Medulla oblongata (tissue), 1 donor: Measurements from ENCODE around the gene PNLIPRP2.

Source experiments
- DNase-seq: peaks from one replicate; pipeline ENCODE4 v3.0.0-alpha.2; 2015; ENCODE audit errors: extremely low spot score

Gene PNLIPRP2

DNA sequence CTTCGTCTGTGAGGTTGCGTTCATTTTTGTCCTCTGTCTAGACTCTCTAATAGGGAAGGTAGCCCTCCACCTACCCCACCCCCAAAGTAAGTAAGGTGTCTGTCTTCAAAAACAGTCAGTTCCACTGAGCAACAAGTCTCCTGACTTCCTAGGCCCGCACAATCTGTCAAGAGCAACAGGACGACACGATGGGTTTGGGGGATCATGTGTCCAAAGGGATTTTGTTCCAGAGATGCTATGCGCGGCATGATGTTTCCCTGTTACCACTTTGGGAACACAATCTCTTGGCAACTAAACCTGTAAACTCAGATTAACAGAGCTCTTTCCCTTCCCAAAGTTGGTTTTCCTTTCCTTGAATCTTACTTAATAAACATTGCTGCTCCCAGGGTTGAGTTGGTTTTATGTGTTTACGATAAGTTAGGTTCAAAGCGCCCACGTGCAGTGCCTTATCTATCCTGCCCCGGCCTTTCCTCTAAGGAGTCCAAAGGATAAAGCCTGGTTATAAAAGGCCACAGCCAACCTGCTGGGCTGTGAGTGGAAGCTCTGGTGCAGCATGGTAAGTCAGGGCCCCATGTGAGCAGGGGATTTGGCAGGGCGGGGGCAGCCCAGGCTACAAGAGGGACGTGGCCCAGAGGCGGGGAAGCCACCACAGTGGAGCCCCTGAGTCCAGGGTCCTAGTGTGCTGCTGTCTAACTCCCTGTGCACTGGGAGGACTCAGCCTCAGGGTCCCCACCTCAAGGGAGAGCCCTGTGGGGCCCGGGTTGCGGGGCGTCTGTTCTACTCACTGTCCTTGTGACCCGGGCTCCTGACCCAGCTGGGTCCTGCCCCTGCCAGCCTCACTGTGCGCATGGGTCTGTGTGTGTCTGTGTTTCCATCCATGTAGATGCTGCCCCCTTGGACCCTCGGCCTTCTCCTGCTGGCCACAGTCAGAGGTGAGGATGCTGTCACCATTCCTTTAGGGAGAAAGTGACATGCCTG is at the start of gene PNLIPRP2:
TSS of gene PNLIPRP2 (plus strand) at position 531 of the 978 bp plus-strand sequence.
- no peak for DNase-seq

DNA sequence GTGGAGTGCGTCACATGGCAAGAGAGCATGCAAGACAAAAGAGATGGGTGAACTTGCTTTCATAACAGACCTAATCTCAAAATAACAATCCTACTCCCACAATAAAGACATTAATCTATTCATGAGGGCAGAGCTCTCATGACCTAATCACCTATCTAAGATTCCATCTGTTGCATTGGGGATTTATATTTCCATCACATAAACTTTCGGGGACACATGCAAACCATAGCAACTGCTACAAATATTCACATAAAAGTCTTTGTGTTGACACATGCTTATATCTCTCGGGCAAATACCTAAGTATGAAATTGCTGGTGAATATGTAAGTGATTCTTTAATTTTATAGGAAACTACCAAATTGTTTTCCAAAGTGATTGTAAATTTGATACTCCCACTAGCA is 46.0 kb upstream of the PNLIPRP2 start:
- no peak for DNase-seq

DNA sequence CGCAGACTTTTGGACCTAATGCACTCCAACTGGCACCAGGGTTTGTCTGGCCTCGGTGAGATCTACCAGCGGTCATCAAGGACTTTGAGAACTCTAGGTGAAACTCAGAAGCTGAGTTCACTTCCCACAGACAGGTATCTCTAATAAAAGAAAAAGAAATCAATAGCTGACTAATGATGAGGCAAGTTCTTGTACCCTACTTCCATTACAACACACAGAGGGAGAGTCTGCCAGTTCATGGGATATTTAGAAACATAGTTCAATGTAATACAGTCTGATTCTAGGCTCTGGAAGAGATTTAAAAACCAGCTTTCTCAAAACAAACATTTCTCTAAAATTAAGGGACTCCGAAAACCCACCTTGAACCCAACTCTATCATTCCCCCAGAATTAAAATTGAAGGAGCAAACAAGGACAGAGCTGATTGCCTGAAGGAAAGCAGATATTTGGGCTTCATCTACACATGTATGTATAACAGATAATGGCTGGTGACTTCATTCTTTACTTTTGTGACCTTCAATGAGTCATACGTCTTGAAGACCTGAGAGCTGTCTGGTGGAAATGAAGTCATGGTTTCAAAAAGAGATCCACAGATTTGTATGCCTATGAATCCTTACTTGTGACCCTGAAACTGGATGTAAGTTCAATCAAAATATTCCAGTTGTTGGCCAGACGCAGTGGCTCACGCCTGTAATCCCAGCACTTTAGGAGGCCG is 32.7 kb upstream of the PNLIPRP2 start:
- no peak for DNase-seq

DNA sequence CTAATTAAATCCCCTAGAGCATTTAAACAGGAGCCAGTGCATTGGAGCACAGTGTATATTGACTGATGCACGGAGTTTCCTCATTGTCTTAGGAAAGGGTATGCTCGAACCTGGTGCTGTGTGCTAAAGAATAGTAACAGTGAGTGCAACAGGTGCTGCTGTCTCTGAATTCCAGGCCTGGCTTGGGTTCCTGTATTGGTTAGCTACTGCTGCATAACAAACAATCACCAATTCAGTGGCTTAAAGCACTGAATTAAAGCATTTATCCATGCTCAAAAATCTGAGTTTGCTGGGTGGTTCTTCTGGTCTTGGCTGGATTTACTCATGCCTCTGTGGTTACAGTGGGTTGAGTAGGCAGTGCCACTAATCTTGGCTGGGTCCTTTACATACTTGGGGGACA is 31.8 kb upstream of the PNLIPRP2 start:
- no peak for DNase-seq

DNA sequence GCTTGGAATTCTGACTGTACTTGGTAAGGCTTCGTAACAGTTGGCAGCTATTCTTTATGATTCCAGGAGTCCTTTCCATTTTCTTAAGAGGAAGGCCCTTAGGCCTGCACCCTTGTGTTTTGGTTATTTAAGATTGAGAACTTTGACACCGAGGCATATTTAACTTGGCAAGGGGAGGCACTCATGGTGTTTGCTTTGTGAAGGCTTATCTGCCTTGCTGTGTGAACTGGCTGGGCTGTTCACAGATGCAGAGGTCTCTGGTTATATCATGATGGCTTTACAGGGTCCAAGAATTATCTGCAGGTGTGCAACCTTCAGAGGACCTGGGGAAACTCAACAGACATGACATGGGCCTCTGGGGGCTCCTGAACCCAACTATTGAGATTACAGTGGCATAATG is 30.8 kb upstream of the PNLIPRP2 start:
- DNase-seq: no peak

DNA sequence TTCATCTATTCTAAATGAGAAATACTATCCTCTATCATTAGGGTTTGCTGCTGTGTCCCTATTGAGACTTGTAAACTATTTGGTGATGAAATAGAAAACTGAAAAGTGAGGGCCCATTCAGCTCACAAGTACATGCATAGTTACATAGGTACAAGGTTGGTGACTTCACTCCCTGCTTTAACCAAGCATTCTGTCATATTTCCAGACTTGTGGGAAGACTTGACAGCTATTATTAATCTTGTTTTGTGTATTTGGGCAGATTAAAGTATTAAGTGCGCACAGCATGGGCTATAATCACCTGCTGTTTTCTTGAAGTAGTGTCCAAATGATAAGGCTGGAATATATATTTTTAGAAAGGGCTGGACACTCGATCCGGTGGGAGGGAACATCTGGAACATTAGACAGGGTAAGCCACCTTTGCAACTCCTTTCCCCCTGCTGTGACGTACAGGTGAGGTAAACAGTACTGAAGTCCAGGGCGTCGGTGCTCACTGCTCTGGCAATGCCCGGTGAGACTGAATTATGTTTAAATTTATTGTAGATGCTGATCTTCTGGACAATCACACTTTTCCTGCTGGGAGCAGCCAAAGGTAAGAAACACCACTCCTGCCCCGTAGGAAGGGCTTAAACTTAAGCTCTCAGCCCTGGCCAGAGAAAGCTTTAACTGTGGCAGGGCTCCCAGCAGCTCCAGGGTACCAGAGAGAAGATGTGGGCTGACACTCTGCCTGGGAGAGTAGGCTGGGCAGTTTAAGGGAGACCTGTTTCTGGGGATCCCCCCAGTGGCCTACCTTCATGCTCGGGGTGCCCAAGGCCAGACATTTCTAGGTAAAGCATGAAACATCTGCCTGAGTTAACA is 29.9 kb upstream of the PNLIPRP2 start, which contains the start of gene PNLIPRP1:
TSS of gene PNLIPRP1 (plus strand) at position 370 of the 855 bp plus-strand sequence. CDS start at position 541, 171 bp downstream.
- DNase-seq: no peak

DNA sequence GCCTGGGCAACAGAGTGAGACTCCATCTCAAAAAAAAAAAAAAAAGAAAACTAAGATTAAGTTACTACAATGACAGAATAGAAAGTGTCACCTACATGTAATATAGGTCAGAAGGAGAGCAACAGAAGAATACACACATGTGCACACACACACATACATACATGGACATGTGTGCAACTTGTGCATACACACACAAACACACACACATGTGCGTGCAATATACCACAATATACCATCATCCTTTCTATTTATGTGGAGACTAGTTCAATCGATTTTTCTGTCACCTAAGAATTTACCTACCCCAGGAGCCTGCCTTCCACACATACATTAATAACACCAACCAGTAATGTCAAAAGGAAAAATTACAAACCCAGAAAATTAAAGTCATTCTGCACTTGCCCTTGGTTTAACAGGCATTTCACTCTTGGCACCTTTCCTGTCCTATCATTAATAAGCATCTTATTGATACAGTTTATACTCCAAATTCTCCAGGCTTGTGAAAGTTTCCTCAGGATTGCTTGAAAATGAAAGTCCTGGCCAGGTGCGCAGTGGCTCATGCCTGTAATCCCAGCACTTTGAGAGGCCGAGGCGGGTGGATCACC is 27.5 kb upstream of the PNLIPRP2 start:
- no peak for DNase-seq

DNA sequence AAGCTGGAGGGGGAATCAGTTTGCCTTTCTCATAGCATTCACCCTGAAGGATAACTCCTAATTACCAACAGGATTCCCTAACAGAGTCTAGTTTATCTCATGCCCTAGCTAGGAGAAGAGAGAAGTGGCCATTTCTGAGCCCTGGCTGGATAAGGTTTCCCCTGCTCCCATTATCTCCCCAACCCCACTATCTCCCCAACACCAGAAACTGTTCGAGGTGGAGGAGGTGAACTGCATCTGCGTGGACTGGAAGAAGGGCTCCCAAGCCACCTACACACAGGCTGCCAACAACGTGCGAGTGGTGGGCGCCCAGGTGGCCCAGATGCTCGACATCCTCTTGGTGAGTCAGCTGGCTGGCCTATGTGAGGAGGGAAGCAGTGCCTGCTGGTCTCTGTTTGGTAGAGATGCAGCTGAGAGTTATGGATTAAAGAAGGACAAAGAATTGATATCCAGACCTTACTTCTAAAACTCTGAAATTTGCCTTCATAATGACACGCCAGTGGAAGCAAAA is 26.2 kb upstream of the PNLIPRP2 start:
- DNase-seq: no peak

DNA sequence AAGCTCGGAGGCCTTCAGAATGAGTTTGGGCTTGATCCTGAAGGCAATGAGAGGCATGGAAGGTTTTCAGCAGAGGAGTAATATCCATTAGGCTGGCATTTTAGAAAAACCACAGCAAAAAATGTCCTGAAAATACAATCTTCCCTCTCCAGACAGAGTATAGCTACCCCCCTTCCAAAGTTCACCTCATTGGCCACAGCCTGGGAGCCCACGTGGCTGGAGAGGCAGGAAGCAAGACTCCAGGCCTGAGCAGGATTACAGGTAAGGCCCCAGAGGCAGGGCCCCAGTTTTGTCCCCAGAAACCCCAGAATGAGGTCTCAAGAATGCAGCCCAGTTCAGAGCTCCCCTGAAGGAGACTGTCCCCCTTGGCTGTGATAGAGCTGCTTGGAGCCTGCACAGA is 24.7 kb upstream of the PNLIPRP2 start:
- no peak for DNase-seq

DNA sequence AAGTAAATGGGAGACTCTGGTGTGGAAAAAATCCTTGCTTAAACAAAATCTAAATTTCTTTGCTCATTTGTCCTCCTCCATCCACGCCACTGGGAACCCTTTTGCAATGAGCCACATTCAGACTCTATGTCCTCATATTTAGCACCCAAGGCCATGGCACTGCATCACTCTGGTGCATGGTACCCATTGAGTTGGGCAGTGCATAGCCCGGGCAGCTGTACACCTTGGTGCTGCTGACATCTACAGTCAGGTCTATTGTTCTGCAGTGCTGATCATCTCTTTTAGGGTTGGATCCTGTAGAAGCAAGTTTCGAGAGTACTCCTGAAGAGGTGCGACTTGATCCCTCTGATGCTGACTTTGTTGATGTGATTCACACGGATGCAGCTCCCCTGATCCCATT is 23.2 kb upstream of the PNLIPRP2 start:
- no peak for DNase-seq

DNA sequence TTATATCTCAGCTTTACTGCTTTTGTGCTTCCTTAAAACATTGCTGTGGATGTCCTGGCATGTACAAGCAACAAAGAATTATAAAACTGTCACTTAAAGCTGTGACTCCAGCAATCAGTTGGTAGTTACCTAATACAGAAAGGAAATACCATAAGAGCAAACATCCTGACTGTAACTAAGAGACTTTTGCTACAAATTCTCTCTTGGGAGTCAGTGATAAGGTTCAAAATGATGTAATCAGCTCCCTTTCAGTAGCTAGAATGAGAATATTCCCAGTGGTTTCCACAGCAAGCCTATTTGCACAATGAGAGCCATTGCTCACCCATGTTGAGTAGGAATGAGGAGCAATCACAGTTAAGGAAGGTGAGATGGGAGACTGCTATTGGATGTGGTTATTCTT is 22.4 kb upstream of the PNLIPRP2 start:
- no peak for DNase-seq

DNA sequence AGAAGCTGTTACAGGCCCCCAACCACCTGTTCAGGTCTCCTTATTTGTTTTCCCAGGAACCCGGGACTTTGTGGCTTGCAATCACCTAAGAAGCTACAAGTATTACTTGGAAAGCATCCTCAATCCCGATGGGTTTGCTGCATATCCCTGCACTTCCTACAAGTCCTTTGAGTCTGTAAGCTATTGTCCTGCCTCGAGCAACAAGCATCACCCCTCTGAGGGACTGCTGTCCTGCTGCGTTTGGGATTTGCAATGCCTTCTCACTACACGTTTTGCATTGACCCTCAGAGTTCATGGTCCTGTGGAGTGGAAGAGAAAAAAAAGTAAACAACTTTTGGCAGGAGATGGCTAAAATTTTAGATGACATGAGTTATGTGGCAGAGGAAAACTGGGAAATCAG is 20.8 kb upstream of the PNLIPRP2 start:
- no peak for DNase-seq

DNA sequence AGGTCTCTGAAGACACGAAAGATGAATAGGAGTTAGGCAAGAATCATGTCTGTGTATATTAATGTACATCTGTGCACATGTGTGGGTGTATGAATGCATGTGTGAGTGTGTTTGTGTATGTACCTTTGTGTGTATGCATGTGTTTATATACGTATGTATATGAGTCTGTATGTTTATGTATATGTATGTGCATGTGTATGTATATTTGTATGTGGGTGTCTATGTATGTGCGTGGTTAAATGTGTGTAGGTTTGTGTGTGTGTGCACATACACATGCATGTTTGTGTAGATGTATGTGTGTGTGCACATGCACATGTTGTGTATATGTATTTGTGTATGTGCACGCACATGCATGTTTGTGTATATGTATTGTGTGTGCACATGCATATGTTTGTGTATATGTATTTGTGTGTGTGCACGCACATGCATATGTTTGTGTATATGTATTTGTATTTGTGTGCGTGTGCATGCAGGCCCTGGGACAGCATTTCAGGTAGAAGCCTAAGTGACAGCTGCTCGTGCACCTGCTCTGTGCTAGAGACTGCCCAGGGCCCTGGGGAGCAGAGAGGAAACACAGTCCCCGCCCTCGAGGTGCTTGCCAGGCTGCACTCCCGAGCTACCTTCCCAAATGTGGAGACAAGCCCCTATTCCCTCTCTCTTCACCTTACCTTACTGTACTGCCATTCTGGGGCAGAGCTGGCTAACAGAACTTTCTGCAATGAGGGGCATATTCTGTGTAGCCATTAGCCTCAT is 17.9 kb upstream of the PNLIPRP2 start:
- no peak for DNase-seq

DNA sequence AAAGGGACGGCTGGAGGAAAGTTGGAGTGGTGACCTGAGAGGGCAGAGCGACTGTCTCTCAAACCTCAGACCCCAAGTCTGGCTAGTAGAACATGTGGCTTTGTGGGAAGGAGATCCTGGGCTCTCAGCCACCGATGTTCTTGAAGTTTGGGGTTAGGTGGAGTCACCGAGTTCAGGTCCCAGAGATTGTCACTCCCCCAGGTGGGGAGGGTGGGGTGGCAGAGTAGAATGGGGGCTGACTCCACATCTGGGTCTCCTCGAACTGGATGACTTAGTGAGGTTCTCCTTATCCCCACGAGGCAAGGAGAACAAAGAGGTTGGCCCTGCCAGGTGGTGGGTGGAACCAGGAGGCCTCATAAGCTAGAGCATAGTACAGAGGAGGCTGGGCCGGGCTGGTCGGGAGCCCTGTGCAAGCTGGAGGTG is 14.7 kb upstream of the PNLIPRP2 start:
- no peak for DNase-seq

DNA sequence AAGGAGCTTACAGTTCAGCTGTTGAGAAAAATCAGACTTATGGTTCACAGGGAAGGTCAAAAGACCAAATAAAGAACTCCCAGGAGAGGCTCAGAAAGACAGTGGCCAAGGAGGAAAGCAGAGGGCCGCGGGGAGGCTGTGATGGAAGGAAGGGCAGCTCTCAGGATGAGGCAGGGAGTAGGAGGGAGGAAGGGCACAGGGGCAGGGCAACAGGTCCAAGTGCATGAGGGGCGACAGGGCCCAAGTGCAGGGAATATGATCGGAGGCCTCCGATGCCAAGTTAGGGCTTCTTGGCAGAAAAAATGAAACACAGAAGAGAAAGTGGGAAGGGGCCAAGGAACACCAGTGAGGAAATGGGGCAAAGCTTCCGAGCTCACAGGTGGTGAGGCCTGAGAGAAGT is 13.4 kb upstream of the PNLIPRP2 start:
- DNase-seq: no peak

DNA sequence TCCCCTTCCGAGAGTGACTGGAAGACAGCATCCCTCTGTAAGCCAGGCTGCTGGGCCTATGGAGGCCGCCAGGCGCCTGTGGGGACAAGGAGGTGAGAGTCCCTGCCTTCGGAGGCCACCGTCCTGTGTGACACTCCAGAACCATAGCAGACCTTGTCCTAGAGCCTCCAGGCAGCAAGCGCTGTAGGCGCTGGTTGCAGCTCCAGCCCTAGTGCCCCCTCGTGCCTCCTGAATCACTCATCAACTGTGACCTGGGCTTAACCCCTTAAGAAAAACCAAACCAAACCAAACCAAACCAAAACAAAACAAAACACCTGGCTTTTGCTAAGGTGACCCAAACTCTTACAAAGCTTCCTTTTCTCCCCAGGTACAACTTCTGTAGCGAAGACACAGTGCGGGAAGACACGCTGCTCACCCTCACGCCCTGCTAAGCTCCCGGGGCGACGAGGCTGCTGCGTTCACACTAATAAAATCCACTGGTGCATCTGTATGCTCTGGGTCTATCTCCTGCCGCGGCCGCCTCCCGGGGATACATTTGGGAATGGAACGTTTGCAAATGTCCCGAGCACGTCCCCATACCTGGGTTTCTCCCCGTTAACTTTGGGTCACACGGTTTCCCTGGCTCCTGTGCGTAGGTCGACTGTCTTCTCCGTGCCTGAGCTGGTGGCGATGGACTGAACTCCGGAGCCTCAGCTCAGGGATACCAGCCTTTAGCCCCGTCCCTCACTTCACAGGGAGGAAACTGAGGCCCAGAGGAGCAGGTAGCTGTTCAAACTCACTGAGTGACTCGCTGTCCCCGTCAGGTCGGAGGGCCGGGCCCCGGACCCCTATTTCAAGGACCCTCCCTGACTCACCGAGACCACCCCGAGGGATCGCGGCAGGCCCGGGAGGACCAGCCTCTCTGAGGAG is 11.8 kb upstream of the PNLIPRP2 start:
- no peak for DNase-seq

DNA sequence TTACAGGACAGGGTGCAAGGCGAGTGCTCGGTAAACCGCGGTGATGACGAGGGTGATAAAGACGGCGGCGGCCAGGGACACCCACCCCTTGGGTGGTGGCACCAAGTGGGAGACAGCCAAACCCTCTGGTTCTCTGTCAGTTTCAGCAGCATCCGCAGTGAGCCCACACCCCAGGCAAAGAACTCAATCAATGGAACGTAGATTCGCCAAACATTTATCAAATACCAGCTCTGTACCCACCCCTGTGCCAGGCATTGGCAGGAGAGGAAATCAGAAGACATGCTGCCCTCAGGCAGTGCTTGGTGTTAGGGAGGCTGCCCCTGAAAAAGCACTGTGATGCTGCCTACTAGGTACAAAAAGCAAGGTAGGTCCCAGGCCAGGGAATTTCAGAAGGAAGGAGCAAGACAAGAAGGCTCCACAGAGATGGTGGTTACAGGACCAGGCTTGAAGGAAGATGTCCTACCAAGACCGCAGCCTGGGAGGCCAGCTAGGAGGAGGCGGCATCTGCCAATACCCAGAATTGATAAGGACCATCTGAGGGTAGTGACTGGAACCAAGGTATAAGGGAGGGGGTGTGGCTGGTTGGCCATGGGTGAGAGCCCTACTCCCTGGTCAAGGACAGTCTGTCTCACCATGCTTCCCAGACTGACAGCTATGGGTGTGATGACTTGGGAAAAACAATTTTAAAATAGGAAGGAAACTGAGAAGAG is 10.2 kb upstream of the PNLIPRP2 start:
- DNase-seq: no peak

DNA sequence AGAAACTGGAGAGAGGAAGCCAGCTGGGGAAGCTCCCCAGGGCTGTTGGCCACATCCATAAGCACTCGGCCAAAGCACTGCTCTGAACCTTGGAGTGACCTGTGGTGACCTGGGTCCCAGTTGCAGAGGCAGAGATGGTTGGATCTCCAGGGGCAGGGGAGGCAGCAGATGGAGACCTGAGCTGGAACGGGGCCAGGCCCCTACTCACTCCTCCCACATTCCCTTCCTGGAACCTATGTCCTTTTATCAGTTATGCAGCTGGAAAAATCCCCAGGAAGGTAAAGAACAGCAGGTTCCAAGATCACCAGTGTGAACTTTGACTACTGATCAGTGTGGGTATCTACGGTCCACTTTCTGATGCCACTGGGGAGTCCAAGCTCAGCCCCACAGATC is 9.6 kb upstream of the PNLIPRP2 start:
- no peak for DNase-seq
